ENCODE results near the gene COL26A1.
A peak's percentile ranks its signal among the peaks of the same experiment; 100 is the strongest.
"Not testable (repeated sequence)": the region's sequence is repeated elsewhere in the genome, so short reads cannot be mapped to it uniquely, and the experiment has no call there.

COL26A1 gene

DNA sequence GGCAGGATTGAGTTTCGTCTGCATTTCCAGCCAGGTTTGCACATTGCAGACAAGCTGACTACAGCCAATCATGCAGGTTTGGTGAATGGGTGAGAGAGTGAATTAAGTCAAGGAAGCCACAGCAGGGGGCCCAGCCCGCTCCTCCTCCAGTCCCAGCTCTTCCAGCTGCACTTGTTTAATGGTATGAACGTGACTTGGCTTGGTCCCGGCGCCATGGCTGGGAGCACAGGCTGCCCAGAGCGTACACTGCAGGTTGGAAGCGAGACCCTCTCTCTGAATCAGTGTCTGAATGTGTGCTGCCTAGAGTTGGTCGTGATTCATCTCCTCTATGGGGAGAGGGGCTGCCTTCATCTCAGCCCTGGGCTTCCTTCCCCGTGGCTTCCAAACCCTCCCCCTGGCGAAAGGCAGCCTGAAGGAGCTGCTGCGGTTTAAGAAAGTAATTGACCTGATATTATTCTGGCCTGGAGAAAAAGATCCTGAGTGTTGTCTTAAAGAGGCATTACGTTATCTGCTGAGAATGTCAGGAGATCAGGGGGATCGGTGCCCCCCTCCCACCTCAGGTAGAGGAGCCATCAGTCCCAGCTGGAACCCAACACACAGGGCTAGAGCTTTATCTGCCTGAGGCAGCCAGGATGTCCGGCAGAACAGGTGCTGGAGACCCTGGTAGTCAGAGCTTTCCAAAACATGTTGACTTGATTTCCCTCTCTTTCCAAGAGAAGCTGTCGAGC, 132.1 kb downstream of the COL26A1 start:
- DNase-seq, result no peak

GRCh38 chr7:101496017-101496416, 133.3 kb downstream of the COL26A1 start:
- DNase-seq, result no peak

GRCh38 chr7:101501351-101501750, 138.7 kb downstream of the COL26A1 start:
- no peak for DNase-seq

GRCh38 chr7:101502466-101503098, 139.9 kb downstream of the COL26A1 start:
- no peak for DNase-seq

DNA sequence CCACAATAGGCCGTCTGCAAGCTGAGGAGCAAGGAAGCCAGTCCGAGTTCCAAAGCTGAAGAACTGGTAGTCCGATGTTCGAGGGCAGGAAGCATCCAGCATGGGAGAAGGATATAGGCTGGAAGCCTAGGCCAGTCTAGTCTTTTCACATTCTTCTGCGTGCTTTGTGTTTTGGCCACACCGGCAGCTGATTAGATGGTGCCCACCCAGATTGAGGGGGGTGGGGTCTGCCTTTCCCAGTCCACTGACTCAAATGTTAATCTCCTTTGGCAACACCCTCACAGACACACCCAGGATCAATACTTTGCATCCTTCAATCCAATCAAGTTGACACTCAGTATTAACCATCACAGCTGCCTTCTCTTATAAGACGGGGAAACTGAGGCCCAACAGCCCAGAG, 142.8 kb downstream of the COL26A1 start:
- not testable (repeated sequence) for DNase-seq

GRCh38 chr7:101506531-101506930, 143.9 kb downstream of the COL26A1 start:
- DNase-seq, result no peak

GRCh38 chr7:101507327-101507726, 144.7 kb downstream of the COL26A1 start:
- no peak for DNase-seq

DNA sequence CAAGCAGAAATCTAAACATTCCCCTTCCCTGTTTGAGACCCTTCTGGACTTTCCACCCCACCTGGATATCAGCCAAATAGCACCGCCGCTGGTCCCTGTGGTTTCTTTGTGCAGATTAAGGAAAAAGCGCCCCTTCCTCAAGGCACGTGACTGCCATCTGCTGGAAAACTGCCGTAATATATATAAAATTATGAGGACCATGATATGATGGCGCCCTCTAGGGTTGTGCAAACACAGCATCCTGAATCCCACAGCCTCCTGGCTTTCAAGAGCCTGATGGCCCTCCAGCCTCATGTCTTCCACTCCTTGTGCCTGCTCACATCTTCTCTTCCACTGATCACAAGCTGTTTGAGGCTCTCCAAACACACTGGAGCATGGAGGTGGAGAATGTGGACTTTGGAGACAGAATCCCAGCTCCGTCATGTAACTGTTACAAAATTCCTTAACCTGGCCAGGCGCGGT, 145.1 kb downstream of the COL26A1 start:
- peak in 6 of 51 donors; percentile 1 to 11 (median 4) for DNase-seq

DNA sequence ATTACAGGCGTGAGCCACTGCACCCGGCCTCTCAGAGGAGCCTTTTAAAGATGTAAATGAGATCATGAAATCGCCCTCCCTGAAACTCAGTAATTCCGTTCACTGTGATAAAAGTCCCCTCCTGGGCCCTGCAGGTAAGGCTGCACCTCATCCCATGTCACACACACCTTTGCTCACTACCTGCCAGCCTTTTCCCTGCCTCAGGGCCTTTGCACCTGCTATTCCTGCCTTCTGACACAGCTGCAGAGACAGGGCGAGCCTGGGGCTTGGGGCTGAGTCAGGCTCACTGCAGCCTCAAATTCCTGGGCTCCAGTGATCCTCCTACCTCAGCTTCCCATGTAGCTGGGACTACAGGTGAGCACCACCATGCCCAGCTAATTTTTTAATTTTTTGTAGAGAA, 147.6 kb downstream of the COL26A1 start:
- no peak for DNase-seq

DNA sequence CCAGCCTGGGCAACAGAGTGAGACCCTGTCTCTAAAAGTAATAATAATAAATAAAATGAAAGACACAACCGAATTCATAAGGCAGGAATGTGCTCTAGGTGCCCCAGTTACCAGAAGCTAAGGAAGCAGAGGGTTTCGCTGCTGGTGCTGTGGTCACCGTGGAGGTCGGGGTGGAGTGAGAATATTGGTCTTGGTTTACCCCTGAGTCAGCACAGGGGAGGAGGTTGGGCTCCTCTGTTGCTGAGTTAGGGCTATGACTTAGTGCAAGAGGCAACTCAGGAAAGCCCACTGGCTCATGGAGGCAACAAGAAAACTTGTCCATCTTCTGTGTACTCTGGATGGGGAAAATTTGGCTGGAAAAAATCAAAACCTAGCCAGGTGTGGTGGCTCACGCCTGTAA, 149.3 kb downstream of the COL26A1 start:
- DNase-seq, result no peak

- no peak for DNase-seq
These were observed 154.2 kb downstream of the COL26A1 start for GRCh38 chr7:101516851-101517250.

GRCh38 chr7:101517304-101517703, 154.6 kb downstream of the COL26A1 start:
- no peak for DNase-seq

- no peak for DNase-seq
These were observed 155.7 kb downstream of the COL26A1 start for GRCh38 chr7:101518336-101518735.

- DNase-seq, result no peak
These were observed 156.8 kb downstream of the COL26A1 start for GRCh38 chr7:101519324-101520023.

- DNase-seq, result no peak
These were observed 158.8 kb downstream of the COL26A1 start for GRCh38 chr7:101521430-101521925.

DNA sequence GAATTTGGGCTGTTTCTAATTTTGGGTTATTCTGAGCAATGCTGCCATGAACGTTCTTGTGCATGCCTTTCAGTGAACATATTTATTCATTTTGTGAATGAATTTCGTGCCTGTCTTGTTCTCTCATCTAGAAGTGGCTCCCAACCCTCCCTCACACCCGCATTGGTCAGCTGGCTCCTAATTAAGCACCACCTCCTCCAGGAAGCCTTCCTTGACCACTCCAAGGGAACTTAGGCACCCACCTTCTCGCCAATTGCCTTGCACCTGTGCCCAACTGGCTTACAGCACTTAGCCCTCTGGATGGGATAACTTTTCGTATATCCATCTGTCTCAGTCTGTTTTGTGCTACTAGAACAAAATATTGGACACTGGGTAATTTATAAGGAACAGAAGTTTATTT, 159.3 kb downstream of the COL26A1 start:
- no peak for DNase-seq

DNA sequence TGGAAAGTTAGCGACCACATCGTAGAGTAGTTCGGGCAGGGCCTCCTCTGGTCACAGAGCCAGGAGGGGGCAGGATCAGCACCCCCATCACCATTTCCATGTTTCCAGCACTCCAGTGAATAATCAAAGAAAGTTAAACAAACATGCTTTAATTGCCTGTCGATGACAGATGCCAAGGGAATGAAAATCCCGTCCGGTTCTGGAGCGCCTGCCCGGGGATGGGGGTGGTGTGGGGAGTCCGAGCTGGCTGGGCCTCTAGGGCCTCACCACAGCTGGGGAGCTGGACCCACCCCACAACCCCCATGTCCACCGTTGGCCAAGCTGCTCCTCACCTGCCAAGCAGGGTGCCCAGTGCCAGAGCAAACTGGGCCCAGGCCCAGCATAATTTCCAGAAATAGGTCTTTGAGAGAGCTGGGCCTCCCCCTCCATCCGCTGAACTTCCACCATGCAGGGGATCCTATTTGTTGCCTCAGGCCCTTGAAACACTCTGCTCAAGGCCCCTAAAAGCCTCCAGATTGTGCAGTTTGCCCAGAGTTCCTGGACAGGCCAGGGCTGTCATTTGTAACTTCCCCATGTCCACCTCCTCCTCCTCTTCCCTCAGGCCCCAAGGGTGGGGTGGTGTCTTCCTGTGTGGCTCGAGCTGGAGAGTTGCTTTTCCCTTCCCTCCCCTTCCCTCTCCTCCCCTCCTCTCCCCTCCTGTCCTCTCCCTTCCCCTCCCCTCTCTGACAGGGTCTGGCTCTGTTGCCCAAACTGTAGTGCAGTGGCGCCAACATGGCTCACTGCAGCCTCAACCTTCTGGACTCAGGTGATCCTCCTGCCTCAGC, 165.4 kb downstream of the COL26A1 start:
- peak in 31 of 51 donors; percentile 2 to 64 (median 18) for DNase-seq

DNA sequence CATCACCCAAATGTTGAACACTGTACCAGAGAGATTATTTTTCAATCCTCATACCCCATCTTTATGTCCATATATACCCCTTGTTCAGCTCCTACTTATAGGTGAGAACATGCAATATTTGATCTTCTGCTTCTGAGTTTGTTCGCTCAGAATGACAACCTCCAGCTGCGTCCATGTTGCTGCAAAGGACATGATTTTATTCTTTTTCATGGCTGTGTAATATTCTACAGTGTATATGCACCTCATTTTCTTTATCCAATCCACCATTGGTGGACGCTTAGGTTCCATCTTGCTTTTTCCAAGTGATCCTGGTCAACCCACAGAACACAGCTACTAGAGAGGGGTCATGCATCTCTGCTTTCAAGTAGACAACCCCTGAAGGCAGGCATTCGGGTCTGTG, 166.9 kb downstream of the COL26A1 start:
- DNase-seq, result no peak

GRCh38 chr7:101531726-101532357, 169.2 kb downstream of the COL26A1 start:
- no peak for DNase-seq

- no peak for DNase-seq
These were observed 169.9 kb downstream of the COL26A1 start for GRCh38 chr7:101532400-101533102.

All from hypothalamus (tissue), 51 donors.